Astrocyte (in vitro differentiated cells and primary cell): ENCODE results near the gene MYO15B. TPM values are rescaled to one million over a fixed set of nuclear protein-coding genes. Genes with fewer than 3 reads are reported as not detected.

Experiments used
- DNase-seq: peaks from one replicate; pipeline ENCODE4 v3.0.0-alpha.2; 2010; ENCODE audit warnings: low read depth
- FAIRE-seq: peaks from 2 replicates; lab custom pipeline; 2011; peaks lifted over from hg19 to GRCh38; lab: Jason Lieb, UNC
- H2AFZ ChIP-seq: 2 replicates; pipeline ENCODE4 v1.6.0; 2012; ENCODE audit warnings: low read depth, low read length, inconsistent platforms
- H3K27ac ChIP-seq: 2 replicates; pipeline ENCODE4 v1.5.1; 2011; ENCODE audit warnings: low read depth, low read length, inconsistent platforms
- H3K27me3 ChIP-seq: 2 replicates; pipeline ENCODE4 v1.6.0; 2011; ENCODE audit warnings: low read length, inconsistent platforms; ENCODE audit not compliant: insufficient read depth
- H3K36me3 ChIP-seq: 2 replicates; pipeline ENCODE4 v1.5.1; 2011; ENCODE audit warnings: low read length, inconsistent platforms; ENCODE audit not compliant: insufficient read depth
- H3K4me1 ChIP-seq: 2 replicates; pipeline ENCODE4 v1.5.1; 2011; ENCODE audit warnings: low read length, inconsistent platforms; ENCODE audit not compliant: insufficient read depth
- H3K4me2 ChIP-seq: 2 replicates; pipeline ENCODE4 v1.6.0; 2012; ENCODE audit warnings: low read length, inconsistent platforms
- H3K4me3 ChIP-seq: 2 replicates; pipeline ENCODE4 v1.5.1; 2011; ENCODE audit warnings: low read depth, mild to moderate bottlenecking, low read length, inconsistent platforms; ENCODE audit not compliant: insufficient read depth
- H3K79me2 ChIP-seq: 2 replicates; pipeline ENCODE4 v1.6.0; 2012; ENCODE audit warnings: mild to moderate bottlenecking, low read length, inconsistent platforms; ENCODE audit not compliant: insufficient read depth
- H3K9ac ChIP-seq: 2 replicates; pipeline ENCODE4 v1.6.0; 2012; ENCODE audit warnings: mild to moderate bottlenecking, low read length, inconsistent platforms
- H3K9me3 ChIP-seq: 2 replicates; pipeline ENCODE4 v1.5.1; 2012; ENCODE audit warnings: low read depth, mild to moderate bottlenecking, low read length, inconsistent platforms; ENCODE audit not compliant: insufficient read depth
- H4K20me1 ChIP-seq: 2 replicates; pipeline ENCODE4 v1.6.0; 2012; ENCODE audit warnings: low read length, inconsistent platforms; ENCODE audit not compliant: insufficient read depth
- H3K27ac Mint-ChIP-seq: one replicate; pipeline ENCODE4 v1.8.0; 2021; ENCODE audit warnings: mild to moderate bottlenecking, mixed read lengths; ENCODE audit not compliant: unreplicated experiment
- H3K27me3 Mint-ChIP-seq: one replicate; pipeline ENCODE4 v1.8.0; 2021; ENCODE audit warnings: low read depth, mixed read lengths; ENCODE audit not compliant: unreplicated experiment
- H3K36me3 Mint-ChIP-seq: one replicate; pipeline ENCODE4 v1.8.0; 2021; ENCODE audit warnings: low read depth, mixed read lengths; ENCODE audit not compliant: unreplicated experiment
- H3K4me1 Mint-ChIP-seq: one replicate; pipeline ENCODE4 v1.8.0; 2021; ENCODE audit warnings: low read depth, mixed read lengths; ENCODE audit not compliant: unreplicated experiment
- H3K4me3 Mint-ChIP-seq: one replicate; pipeline ENCODE4 v1.8.0; 2021; ENCODE audit warnings: mild to moderate bottlenecking, moderate library complexity, mixed read lengths; ENCODE audit not compliant: unreplicated experiment
- H3K9me3 Mint-ChIP-seq: one replicate; pipeline ENCODE4 v1.8.0; 2021; ENCODE audit warnings: mild to moderate bottlenecking, mixed read lengths; ENCODE audit not compliant: unreplicated experiment
- CTCF ChIP-seq: IDR thresholded peaks from 2 replicates; pipeline ENCODE4 v1.5.1; 2011; ENCODE audit warnings: low read depth, mild to moderate bottlenecking, inconsistent platforms, low read length, moderate library complexity; ENCODE audit not compliant: insufficient read depth
- EZH2 ChIP-seq: IDR thresholded peaks from 2 replicates; pipeline ENCODE4 v1.6.1; 2012; ENCODE audit warnings: mild to moderate bottlenecking, low read length, inconsistent platforms; ENCODE audit not compliant: insufficient read depth
- total RNA-seq: library from RNA; stranded (reverse); gene quantifications from 2 replicates; pipeline ENCODE4 v1.2.1, GENCODE V29; 2021

MYO15B gene
- total RNA-seq, 1 donor from 2014 or later, result 3.5 TPM

GRCh38 chr17:75574404-75575036 lies 13.1 kb upstream of the MYO15B start:
- Histone ChIP-seq H3K27ac (no peak overlapping the region), H3K9ac (no peak overlapping the region), H3K79me2 (no peaks in the 10 kb centered on the region), H3K9me3 (no peaks in the 10 kb centered on the region), H3K36me3 (no peaks in the 10 kb centered on the region), H2AFZ (no peak overlapping the region), H3K4me2 (no peak overlapping the region), H3K4me1 (no peaks in the 10 kb centered on the region), H3K4me3 (no peak overlapping the region), H4K20me1 (no peaks in the 10 kb centered on the region), H3K27me3 (no peaks in the 10 kb centered on the region)
- no peak for FAIRE-seq
- DNase-seq, result no peak
- Mint-ChIP-seq H3K4me3 (no peak overlapping the region), H3K27ac (no peak overlapping the region), H3K9me3 (no peaks in the 10 kb centered on the region), H3K4me1 (peaks cover 1% of the 10 kb centered on the region), H3K27me3 (peaks cover 4% of the 10 kb centered on the region), H3K36me3 (no peaks in the 10 kb centered on the region)
- TF ChIP-seq EZH2 (no peak), CTCF (no peak)

GRCh38 chr17:75575197-75575596 lies 12.4 kb upstream of the MYO15B start:
- Histone ChIP-seq H3K27me3 (no peaks in the 10 kb centered on the region), H3K9me3 (no peaks in the 10 kb centered on the region), H3K4me1 (no peaks in the 10 kb centered on the region), H4K20me1 (no peaks in the 10 kb centered on the region), H3K9ac (no peak overlapping the region), H3K27ac (no peak overlapping the region), H2AFZ (no peak overlapping the region), H3K36me3 (no peaks in the 10 kb centered on the region), H3K4me3 (no peak overlapping the region), H3K79me2 (no peaks in the 10 kb centered on the region), H3K4me2 (no peak overlapping the region)
- H3K36me3 Mint-ChIP-seq, result no peaks in the 10 kb centered on the region
- DNase-seq, result no peak
- FAIRE-seq, result no peak
- H3K4me1 Mint-ChIP-seq, result peaks cover 1% of the 10 kb centered on the region
- no peak overlapping the region for H3K27ac Mint-ChIP-seq
- H3K9me3 Mint-ChIP-seq, result no peaks in the 10 kb centered on the region
- no peak for TF ChIP-seq CTCF
- no peak for TF ChIP-seq EZH2
- H3K4me3 Mint-ChIP-seq, result no peak overlapping the region
- peaks cover 4% of the 10 kb centered on the region for H3K27me3 Mint-ChIP-seq

GRCh38 chr17:75575728-75576127 lies 11.9 kb upstream of the MYO15B start:
- Histone ChIP-seq H3K27ac (no peak overlapping the region), H3K4me3 (no peak overlapping the region), H3K27me3 (no peaks in the 10 kb centered on the region), H2AFZ (no peak overlapping the region), H3K9me3 (no peaks in the 10 kb centered on the region), H3K4me2 (no peak overlapping the region), H3K9ac (no peak overlapping the region), H3K79me2 (no peaks in the 10 kb centered on the region), H4K20me1 (no peaks in the 10 kb centered on the region), H3K4me1 (no peaks in the 10 kb centered on the region), H3K36me3 (no peaks in the 10 kb centered on the region)
- no peaks in the 10 kb centered on the region for H3K4me1 Mint-ChIP-seq
- no peak for DNase-seq
- FAIRE-seq, result no peak
- H3K27ac Mint-ChIP-seq, result no peak overlapping the region
- TF ChIP-seq EZH2, result no peak
- TF ChIP-seq CTCF, result no peak
- H3K4me3 Mint-ChIP-seq, result no peak overlapping the region
- H3K9me3 Mint-ChIP-seq, result no peaks in the 10 kb centered on the region
- H3K36me3 Mint-ChIP-seq, result no peaks in the 10 kb centered on the region
- peaks cover 4% of the 10 kb centered on the region for H3K27me3 Mint-ChIP-seq
